GM12878 (cell line): ENCODE data around the gene PPP2R3A. TPM values are rescaled to one million over a fixed set of nuclear protein-coding genes. Genes with fewer than 3 reads are reported as not detected.

Experiments
- ATAC-seq: fragments of 200-7000 bp; cut with Tn5 transposase; 3 replicates; pipeline ENCODE4 v1.9.1; 2020; ENCODE audit warnings: mild to moderate bottlenecking, moderate library complexity
- BruUV-seq: library from RNA; stranded (reverse); fragments of 400-500 nt; replicated peaks from 2 replicates; lab custom pipeline; 2021; lab: Mats Ljungman, UMichigan
- CTCF ChIA-PET: fragments of 300-600 bp; sonication (Branson Sonifier 250); formaldehyde crosslinking; extraction: SDS; loops from one replicate; lab custom pipeline; 2021; ENCODE audit warnings: inconsistent platforms; lab: Yijun Ruan, JAX
- POLR2A ChIA-PET: fragments of 350-600 bp; formaldehyde crosslinking; extraction: SDS; loops from one replicate; lab custom pipeline; 2021; ENCODE audit warnings: inconsistent platforms; lab: Charles Lee
- RAD21 ChIA-PET: fragments of 300-600 bp; sonication (Branson Sonifier 250); formaldehyde crosslinking; loops from one replicate; lab custom pipeline; 2023; ENCODE audit warnings: antibody characterized with exemption; ENCODE audit not compliant: unreplicated experiment; lab: Charles Lee
- SMC1A ChIA-PET: fragments of 300-600 bp; sonication (Branson Sonifier 250); formaldehyde crosslinking; loops from one replicate; lab custom pipeline; 2023; ENCODE audit not compliant: unreplicated experiment, uncharacterized antibody; lab: Charles Lee
- DNase-seq: peaks from one replicate; pipeline ENCODE4 v3.0.0-alpha.2; 2011; ENCODE audit warnings: low read depth, low spot score
- FAIRE-seq: peaks from 3 replicates; lab custom pipeline; 2011; peaks lifted over from hg19 to GRCh38; lab: Jason Lieb, UNC
- H2AFZ ChIP-seq: 2 replicates; pipeline ENCODE4 v1.6.0; 2011; ENCODE audit warnings: low read depth, low read length, control low read depth; ENCODE audit not compliant: control insufficient read depth
- H3K27ac ChIP-seq: 2 replicates; pipeline ENCODE4 v1.5.1; 2011; ENCODE audit warnings: control low read depth; ENCODE audit not compliant: control insufficient read depth, insufficient read depth
- H3K27me3 ChIP-seq, 2 experiments: replicated peaks in 1 of 2; 2 replicates each; pipeline versions ENCODE4 v1.6.0 to v1.6.1; 2011; ENCODE audit warnings: low read length in 1 of 2; ENCODE audit not compliant: control insufficient read depth in 2 of 2, insufficient read depth in 2 of 2
- H3K36me3 ChIP-seq, 2 experiments: 2 replicates each; pipeline ENCODE4 v1.5.1; 2011; ENCODE audit warnings: low read length in 1 of 2; ENCODE audit not compliant: control insufficient read depth in 2 of 2, insufficient read depth in 2 of 2
- H3K4me1 ChIP-seq: 2 replicates; pipeline ENCODE4 v1.6.1; 2011; ENCODE audit warnings: mild to moderate bottlenecking, low read length, moderate library complexity, mixed read lengths; ENCODE audit not compliant: control insufficient read depth, insufficient read depth
- H3K4me2 ChIP-seq: 2 replicates; pipeline ENCODE4 v1.6.0; 2011; ENCODE audit warnings: control low read depth; ENCODE audit not compliant: control insufficient read depth, insufficient read depth
- H3K4me3 ChIP-seq: fragments of 200-600 bp; sonication (generic); 2 replicates; pipeline ENCODE4 v1.5.1; 2016
- H3K79me2 ChIP-seq: 2 replicates; pipeline ENCODE4 v1.6.0; 2011; ENCODE audit warnings: low read length; ENCODE audit not compliant: control insufficient read depth, insufficient read depth
- H3K9ac ChIP-seq: 2 replicates; pipeline ENCODE4 v1.8.0; 2011; ENCODE audit warnings: low read length, control low read depth, mixed read lengths; ENCODE audit not compliant: control insufficient read depth, insufficient read depth
- H3K9me3 ChIP-seq: replicated peaks from 3 replicates; pipeline ENCODE4 v1.5.1; 2011; ENCODE audit warnings: mild to moderate bottlenecking, low read length; ENCODE audit not compliant: control insufficient read depth, insufficient read depth
- H4K20me1 ChIP-seq: 2 replicates; pipeline ENCODE4 v1.6.0; 2011; ENCODE audit not compliant: control insufficient read depth, insufficient read depth
- BCL11A ChIP-seq: IDR thresholded peaks from 2 replicates; pipeline ENCODE4 v1.6.1; 2011; ENCODE audit warnings: low read depth, low read length
- BCLAF1 ChIP-seq: fragments of 450-650 bp; IDR thresholded peaks from 2 replicates; pipeline ENCODE4 v1.6.1; 2017; ENCODE audit warnings: antibody characterized with exemption, mild to moderate bottlenecking, moderate library complexity
- EP300 ChIP-seq, 2 experiments: fragments of 150-350 bp in 1 of 2; IDR thresholded peaks; 2 replicates each; pipeline ENCODE4 v1.6.1; 2011 to 2012; ENCODE audit warnings: low read depth in 2 of 2, low read length in 2 of 2, borderline replicate concordance in 1 of 2, improper control_type of control experiment in 1 of 2, inconsistent platforms in 1 of 2; ENCODE audit not compliant: control insufficient read depth in 1 of 2
- ETV6 ChIP-seq, 2 experiments: fragments of 450-650 bp in 1 of 2; IDR thresholded peaks in 1 of 2; conservative IDR thresholded peaks in 1 of 2; 2 replicates each; pipeline ENCODE4 v1.6.1; 2014; ENCODE audit warnings: antibody characterized with exemption in 1 of 2, borderline replicate concordance in 1 of 2, low read depth in 1 of 2, mild to moderate bottlenecking in 1 of 2, moderate library complexity in 1 of 2
- NFYB ChIP-seq: IDR thresholded peaks from 2 replicates; pipeline ENCODE4 v1.6.1; 2011; ENCODE audit warnings: low read depth, mild to moderate bottlenecking, low read length, improper control_type of control experiment, moderate library complexity; ENCODE audit not compliant: insufficient read depth
- NR2C1 ChIP-seq: fragments of 450-650 bp; IDR thresholded peaks from 2 replicates; pipeline ENCODE4 v1.6.1; 2017; ENCODE audit warnings: antibody characterized with exemption, mild to moderate bottlenecking, moderate library complexity
- NR2C2 ChIP-seq: IDR thresholded peaks from 2 replicates; pipeline ENCODE4 v1.6.1; 2011; ENCODE audit warnings: borderline replicate concordance, low read depth; ENCODE audit not compliant: control insufficient read depth, insufficient read length
- POLR2AphosphoS5 ChIP-seq: IDR thresholded peaks from 2 replicates; pipeline ENCODE4 v1.6.1; 2011; ENCODE audit warnings: mild to moderate bottlenecking, low read length, inconsistent platforms
- SIN3A ChIP-seq: IDR thresholded peaks from 2 replicates; pipeline ENCODE4 v1.6.1; 2012; ENCODE audit warnings: low read depth, low read length, improper control_type of control experiment
- SMARCA5 ChIP-seq: fragments of 450-650 bp; IDR thresholded peaks from 2 replicates; pipeline ENCODE4 v1.6.1; 2017; ENCODE audit warnings: mild to moderate bottlenecking
- SREBF2 ChIP-seq: IDR thresholded peaks from 2 replicates; pipeline ENCODE4 v1.6.1; 2012; ENCODE audit warnings: mild to moderate bottlenecking, low read length
- SRF ChIP-seq, 2 experiments: IDR thresholded peaks; 2 replicates each; pipeline ENCODE4 v1.6.1; 2011; ENCODE audit warnings: low read depth in 2 of 2, low read length in 2 of 2, mild to moderate bottlenecking in 1 of 2, moderate library complexity in 1 of 2
- TARDBP ChIP-seq: IDR thresholded peaks from 2 replicates; pipeline ENCODE4 v1.6.1; 2016; ENCODE audit warnings: borderline replicate concordance
- WGBS: methylation state at CpG from one replicate; pipeline ENCODE4 v1.1.6; 2016; ENCODE audit warnings: low lambda C conversion rate; ENCODE audit not compliant: insufficient replicate concordance, insufficient coverage; ENCODE audit errors: missing lambda C conversion rate; 5-methylcytosine and 5-hydroxymethylcytosine counted together
- in situ Hi-C: fragments of 300-500 bp; cut with MboI; formaldehyde crosslinking; loops from 9 replicates; pipeline ENCODE4 v1.14.3; 2018; ENCODE audit warnings: mixed read lengths
- intact Hi-C: fragments of 100-400 bp; cut with micrococcal nuclease; formaldehyde crosslinking; loops from one replicate; pipeline ENCODE4 v1.14.2; 2022; ENCODE audit not compliant: unreplicated experiment
- polyA plus RNA-seq, 11 experiments: library from polyadenylated mRNA; depleted of rRNA in 4 of 11; unstranded in 6 of 11; stranded (reverse) in 5 of 11; fragments of >200 nt; fragmentation: Nextera tagmentation in 4 of 11; fragmentation: Illumina TruSeq in 1 of 11; extraction: Ambion mirVana in 4 of 11; extraction: Trizol in 1 of 11; gene quantifications; 1 replicate in 1 of 11; 2 replicates in 10 of 11; pipeline versions ENCODE4 v1.2.1 to v1.2.3, GENCODE V29; 2011 to 2016; ENCODE audit warnings: inconsistent platforms in 2 of 11, missing spikeins in 2 of 11, low read depth in 1 of 11
- total RNA-seq, 4 experiments: library from RNA; depleted of rRNA in 3 of 4; stranded (reverse); fragments of >200 nt in 3 of 4; fragmentation: Illumina TruSeq in 1 of 4; extraction: Trizol in 1 of 4; gene quantifications; 2 replicates each; pipeline versions ENCODE4 v1.2.1 to v1.2.3, GENCODE V29; 2013 to 2021

Gene PPP2R3A
- total and polyA plus RNA-seq, 10 of the 15 experiments (the other 5 are each of a cell fraction or from before 2014, with no cell fraction given): under 0.01 to 0.16 (median 0.06) TPM; not detected in 5

DNA sequence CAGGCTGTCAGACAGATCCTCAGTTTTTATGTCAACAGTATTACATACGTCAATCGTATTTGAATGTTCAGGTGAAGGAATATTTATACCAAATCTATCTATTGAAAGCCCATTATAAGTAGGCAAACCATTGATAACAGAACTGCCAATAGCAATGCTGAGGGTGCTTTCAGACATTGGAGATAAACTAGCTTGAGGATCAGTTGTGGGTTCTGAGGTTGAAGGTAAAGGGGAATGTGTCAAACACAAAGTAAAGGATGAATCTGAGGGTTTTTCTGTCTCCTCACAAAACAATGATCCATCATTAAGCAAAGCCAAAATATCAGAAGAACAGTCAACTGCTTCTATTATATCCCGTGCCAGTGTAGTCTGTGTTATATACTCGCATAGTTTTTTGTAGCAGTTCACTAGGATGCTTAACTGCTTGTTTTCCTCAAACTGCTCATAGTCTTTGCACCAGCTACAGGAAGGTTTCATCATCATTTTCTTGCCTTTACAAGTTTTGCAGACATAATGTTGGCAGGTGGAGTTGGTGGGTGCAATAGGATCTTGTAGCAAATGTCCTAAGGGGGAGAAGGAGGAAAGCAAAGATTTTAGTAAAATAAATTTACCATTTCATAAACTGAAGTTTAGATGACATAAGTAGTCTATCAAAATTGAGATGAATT, 186.8 kb downstream of the PPP2R3A start:
- H3K27ac ChIP-seq: no peak overlapping the region
- no peaks in the 10 kb centered on the region for H3K9me3 ChIP-seq
- no peak overlapping the region for H3K4me3 ChIP-seq
- H3K4me2 ChIP-seq: no peak overlapping the region
- no peak overlapping the region for H2AFZ ChIP-seq
- H3K36me3 ChIP-seq: peaks cover 0 to 26% of the 10 kb centered on the region in 2 experiments; a peak in 3 of 4 replicates
- no peak for FAIRE-seq
- ChIA-PET SMC1A (no interaction called here), CTCF (no interaction called here), RAD21 (no interaction called here), POLR2A (no interaction called here)
- no peak for TF ChIP-seq EP300 (IDR thresholded peaks at IDR 0.05; ENCODE audit: borderline replicate concordance in 1 of 2, control insufficient read depth in 1 of 2, low read depth in 2 of 2, low read length in 2 of 2)
- TF ChIP-seq SIN3A: no peak
- no peak for TF ChIP-seq SREBF2
- no peak for TF ChIP-seq NR2C1
- TF ChIP-seq TARDBP: no peak
- no peak for TF ChIP-seq SRF (IDR thresholded peaks at IDR 0.05; ENCODE audit: low read depth in 2 of 2, low read length in 2 of 2)
- TF ChIP-seq SMARCA5: no peak
- no peak for TF ChIP-seq NFYB
- TF ChIP-seq ETV6 (conservative IDR thresholded peaks at IDR 0.05 in 1 of 2, IDR thresholded peaks at IDR 0.05 in 1 of 2; ENCODE audit: borderline replicate concordance in 1 of 2, low read depth in 1 of 2): no peak
- no peak for TF ChIP-seq BCLAF1
- no peak for TF ChIP-seq POLR2AphosphoS5
- TF ChIP-seq BCL11A: no peak
- no peak for TF ChIP-seq NR2C2
- BruUV-seq: no TSS peak
- no peaks in the 10 kb centered on the region for H3K27me3 ChIP-seq
- intact Hi-C loops (no loop called here), in situ Hi-C loops (no loop called here)
- DNase-seq: no peak
- ATAC-seq: no peak
- H3K9ac ChIP-seq: no peak overlapping the region
- H3K79me2 ChIP-seq: peaks cover 66% of the 10 kb centered on the region
- H3K4me1 ChIP-seq: no peaks in the 10 kb centered on the region
- 99% methylated on average over 4 of the region's 4 CpGs for WGBS
- H4K20me1 ChIP-seq: peaks cover 6% of the 10 kb centered on the region; the same call in 1 of the 2 replicates
